ENCODE measurements around the gene SLC46A2.

SLC46A2 gene

GRCh38 chr9:112917047-112917986, 26.6 kb upstream of the SLC46A2 start:
- no peak overlapping the region for H3K27ac ChIP-seq
- TF ChIP-seq CTCF (conservative IDR thresholded peaks at IDR 0.05) = no peak

- no peak overlapping the region for H3K27ac ChIP-seq
- TF ChIP-seq CTCF (conservative IDR thresholded peaks at IDR 0.05) = no peak
Observed at GRCh38 chr9:112914524-112914923, 23.8 kb upstream of the SLC46A2 start.

- no peak for TF ChIP-seq CTCF (conservative IDR thresholded peaks at IDR 0.05)
- H3K27ac ChIP-seq = no peak overlapping the region
Observed at GRCh38 chr9:112913326-112913725, 22.6 kb upstream of the SLC46A2 start.

GRCh38 chr9:112912636-112913035, 22.0 kb upstream of the SLC46A2 start:
- H3K27ac ChIP-seq = no peak overlapping the region
- no peak for TF ChIP-seq CTCF (conservative IDR thresholded peaks at IDR 0.05)

GRCh38 chr9:112911736-112912135, 21.1 kb upstream of the SLC46A2 start:
- H3K27ac ChIP-seq = no peak overlapping the region
- TF ChIP-seq CTCF (conservative IDR thresholded peaks at IDR 0.05) = no peak

GRCh38 chr9:112905084-112905483, 14.4 kb upstream of the SLC46A2 start:
- H3K27ac ChIP-seq = peak overlapping the region; percentile 22; the same call in 1 of the 2 replicates
- TF ChIP-seq CTCF (conservative IDR thresholded peaks at IDR 0.05) = no peak

- no peak for TF ChIP-seq CTCF (conservative IDR thresholded peaks at IDR 0.05)
- H3K27ac ChIP-seq = no peak overlapping the region
Observed at GRCh38 chr9:112900901-112901300, 10.2 kb upstream of the SLC46A2 start.
